NB4 (cell line): ENCODE measurements around the gene LMBRD1.
"Not testable (repeated sequence)": the region's sequence is repeated elsewhere in the genome, so short reads cannot be mapped to it uniquely, and the experiment has no call there.

ENCODE experiments used
- DNase-seq: peaks from one replicate; pipeline ENCODE4 v3.0.0; 2010; ENCODE audit warnings: low read depth
- H3K4me3 ChIP-seq: one replicate; pipeline ENCODE4 v1.5.1; 2011; ENCODE audit warnings: mild to moderate bottlenecking, low read depth, low read length, moderate library complexity
- CTCF ChIP-seq: IDR thresholded peaks from one replicate; pipeline ENCODE4 v1.5.1; 2012; ENCODE audit warnings: low read depth, low read length
- MAX ChIP-seq: IDR thresholded peaks from 2 replicates; pipeline ENCODE4 v1.6.1; 2011; ENCODE audit warnings: low read depth, low read length
- MYC ChIP-seq: IDR thresholded peaks from 2 replicates; pipeline ENCODE4 v1.6.1; 2011; ENCODE audit warnings: low read depth, low read length
- POLR2A ChIP-seq: IDR thresholded peaks from 2 replicates; pipeline ENCODE4 v1.6.1; 2011; ENCODE audit warnings: mild to moderate bottlenecking; ENCODE audit not compliant: insufficient read length; ENCODE audit errors: extremely low read depth

The LMBRD1 gene

GRCh38 chr6:69696273-69696672 is 100.5 kb downstream of the LMBRD1 start:
- TF ChIP-seq CTCF (no peak), MAX (no peak), POLR2A (no peak), MYC (no peak)
- DNase-seq = no peak
- no peak overlapping the region for H3K4me3 ChIP-seq

GRCh38 chr6:69693762-69694161 is 103.0 kb downstream of the LMBRD1 start:
- TF ChIP-seq MYC (no peak), MAX (no peak), POLR2A (no peak), CTCF (no peak)
- DNase-seq = no peak
- no peak overlapping the region for H3K4me3 ChIP-seq

GRCh38 chr6:69690986-69691385 is 105.8 kb downstream of the LMBRD1 start:
- DNase-seq = no peak
- TF ChIP-seq MYC (no peak), MAX (no peak), POLR2A (no peak), CTCF (no peak)
- H3K4me3 ChIP-seq = no peak overlapping the region

- no peak for DNase-seq
- TF ChIP-seq MYC (no peak), MAX (no peak), CTCF (no peak), POLR2A (no peak)
Observed at GRCh38 chr6:69680302-69680701, 116.5 kb downstream of the LMBRD1 start.

GRCh38 chr6:69673298-69673697 is 123.5 kb downstream of the LMBRD1 start:
- DNase-seq = no peak
- TF ChIP-seq CTCF (no peak), MAX (no peak), POLR2A (no peak), MYC (no peak)
- H3K4me3 ChIP-seq = no peak overlapping the region

More at GRCh38 chr6:69680302-69680701, 116.5 kb downstream of the LMBRD1 start:
- no peak overlapping the region for H3K4me3 ChIP-seq

GRCh38 chr6:69668916-69669315 is 127.9 kb downstream of the LMBRD1 start:
- DNase-seq = no peak
- H3K4me3 ChIP-seq = no peak overlapping the region
- TF ChIP-seq CTCF = no peak
- no peak for TF ChIP-seq MYC
- no peak for TF ChIP-seq POLR2A

- H3K4me3 ChIP-seq, DNase-seq: not testable (repeated sequence)
Observed at GRCh38 chr6:69666779-69667178, 130.0 kb downstream of the LMBRD1 start.
